Measurements from ENCODE around the gene RAD21L1.

RAD21L1 gene

DNA sequence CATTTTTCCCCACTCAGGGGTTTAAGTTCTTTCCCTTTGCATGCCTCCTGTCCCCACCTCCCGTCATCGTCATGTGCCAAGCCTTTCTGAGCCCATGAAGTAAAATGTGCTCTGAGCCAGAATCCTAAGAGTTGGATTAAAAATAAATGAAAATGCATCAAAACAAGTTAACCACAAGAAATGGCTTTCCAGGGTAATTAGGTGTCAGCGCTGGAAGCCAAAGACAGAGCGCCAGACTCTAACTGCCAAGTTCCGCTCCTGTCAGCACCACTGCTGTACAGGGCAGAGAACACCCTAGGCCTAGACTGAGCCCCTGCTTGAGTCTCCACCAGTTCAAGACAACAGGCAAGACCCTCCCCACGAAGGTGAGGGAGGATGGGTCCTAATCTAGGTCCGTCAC lies 28.0 kb upstream of the RAD21L1 start:
- in situ Hi-C loops (cut with HindIII; ENCODE audit: low sequenced_read_pairs) = no loop called here
- no peak for DNase-seq (ENCODE audit: low read depth, low spot score)
- TF ChIP-seq, protein P1, sequence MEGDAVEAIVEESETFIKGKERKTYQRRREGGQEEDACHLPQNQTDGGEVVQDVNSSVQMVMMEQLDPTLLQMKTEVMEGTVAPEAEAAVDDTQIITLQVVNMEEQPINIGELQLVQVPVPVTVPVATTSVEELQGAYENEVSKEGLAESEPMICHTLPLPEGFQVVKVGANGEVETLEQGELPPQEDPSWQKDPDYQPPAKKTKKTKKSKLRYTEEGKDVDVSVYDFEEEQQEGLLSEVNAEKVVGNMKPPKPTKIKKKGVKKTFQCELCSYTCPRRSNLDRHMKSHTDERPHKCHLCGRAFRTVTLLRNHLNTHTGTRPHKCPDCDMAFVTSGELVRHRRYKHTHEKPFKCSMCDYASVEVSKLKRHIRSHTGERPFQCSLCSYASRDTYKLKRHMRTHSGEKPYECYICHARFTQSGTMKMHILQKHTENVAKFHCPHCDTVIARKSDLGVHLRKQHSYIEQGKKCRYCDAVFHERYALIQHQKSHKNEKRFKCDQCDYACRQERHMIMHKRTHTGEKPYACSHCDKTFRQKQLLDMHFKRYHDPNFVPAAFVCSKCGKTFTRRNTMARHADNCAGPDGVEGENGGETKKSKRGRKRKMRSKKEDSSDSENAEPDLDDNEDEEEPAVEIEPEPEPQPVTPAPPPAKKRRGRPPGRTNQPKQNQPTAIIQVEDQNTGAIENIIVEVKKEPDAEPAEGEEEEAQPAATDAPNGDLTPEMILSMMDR (IDR thresholded peaks at IDR 0.05; ENCODE audit: low read depth, low read length) = no peak

DNA sequence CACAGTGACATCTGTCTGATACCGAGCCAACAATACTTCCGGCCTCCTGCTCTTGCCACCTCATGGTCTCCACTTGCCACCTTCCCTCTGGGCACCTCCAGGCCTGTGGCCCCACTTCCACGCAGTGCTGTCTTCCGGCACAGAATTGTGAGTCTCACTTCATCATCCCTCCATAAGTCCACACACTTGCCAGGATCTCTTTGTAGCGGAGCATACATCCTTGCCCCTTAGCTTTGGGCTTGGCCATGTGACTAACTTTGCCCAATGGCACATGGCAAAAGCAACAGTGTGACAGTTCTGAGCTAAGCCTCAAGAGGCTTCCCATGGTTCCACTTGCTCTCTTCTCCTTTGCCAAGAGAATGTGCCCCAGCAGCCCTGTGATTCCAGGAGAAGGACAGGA lies 27.1 kb upstream of the RAD21L1 start:
- H3K4me3 ChIP-seq (ENCODE audit: low read depth, low read length) = no peak overlapping the region
- DNase-seq (ENCODE audit: low read depth, low spot score) = no peak
- TF ChIP-seq, protein P1 (IDR thresholded peaks at IDR 0.05; ENCODE audit: low read depth, low read length) = no peak
- in situ Hi-C loops (cut with HindIII; ENCODE audit: low sequenced_read_pairs) = no loop called here

More for the DNA sequence above, 28.0 kb upstream of the RAD21L1 start:
- H3K4me3 ChIP-seq (ENCODE audit: low read depth, low read length) = no peak overlapping the region

DNA sequence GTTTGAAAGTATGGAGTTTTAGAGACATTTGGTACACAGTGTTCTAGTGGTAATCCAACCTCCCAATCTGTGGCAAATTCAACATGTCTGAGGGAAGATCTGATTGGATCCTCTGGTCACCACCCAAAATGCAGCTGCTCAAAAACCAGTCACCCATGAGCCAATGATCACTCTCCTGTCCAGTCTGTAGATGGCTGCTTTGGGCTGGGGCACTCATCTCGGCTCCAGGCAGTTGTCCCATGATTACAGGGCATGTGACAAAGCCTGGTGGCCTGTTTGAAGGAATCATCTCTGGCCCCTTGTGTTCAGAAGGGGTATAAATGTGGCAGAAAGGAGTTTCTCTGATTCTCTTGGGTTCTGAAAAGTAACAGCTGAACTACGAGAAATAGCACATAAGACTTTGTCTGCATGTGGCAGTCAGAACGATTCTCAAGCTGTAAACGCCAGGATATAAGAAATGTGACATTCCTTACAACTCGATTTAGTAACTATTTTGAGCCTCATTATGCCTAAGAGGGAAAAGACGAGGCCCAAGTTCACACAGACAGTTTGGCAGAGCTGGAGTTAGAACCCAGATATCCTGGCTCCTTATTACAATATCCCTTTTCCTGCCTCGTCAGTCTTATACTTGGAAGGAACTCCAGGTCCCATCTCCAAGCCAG lies 26.5 kb upstream of the RAD21L1 start:
- in situ Hi-C loops (cut with HindIII; ENCODE audit: low sequenced_read_pairs) = no loop called here

DNA sequence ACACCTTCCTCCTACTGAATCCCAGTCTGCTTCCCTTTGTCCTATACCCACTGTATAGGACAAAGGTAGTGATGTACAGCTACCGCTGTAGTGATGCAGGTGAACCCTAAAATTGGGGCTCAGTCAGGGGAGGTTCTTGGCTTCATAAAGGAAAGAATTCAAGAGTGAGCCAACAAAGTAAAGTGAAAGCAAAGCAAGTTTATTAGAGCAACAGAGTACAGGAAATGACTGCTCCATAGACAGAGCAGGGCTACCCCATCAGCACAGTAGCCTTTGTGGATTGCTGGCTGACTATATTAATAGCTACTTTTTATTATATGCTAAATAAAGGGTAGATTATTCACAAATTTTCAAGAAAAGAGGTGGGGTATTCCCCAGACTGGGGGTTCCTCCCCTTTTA lies 25.9 kb upstream of the RAD21L1 start:
- no peak for DNase-seq (ENCODE audit: low read depth, low spot score)
- TF ChIP-seq, protein P1 (IDR thresholded peaks at IDR 0.05; ENCODE audit: low read depth, low read length) = no peak
- in situ Hi-C loops (cut with HindIII; ENCODE audit: low sequenced_read_pairs) = no loop called here
- H3K4me3 ChIP-seq (ENCODE audit: low read depth, low read length) = no peak overlapping the region

More for the DNA sequence above, 26.5 kb upstream of the RAD21L1 start:
- H3K4me3 ChIP-seq (ENCODE audit: low read depth, low read length) = no peak overlapping the region
- no peak for DNase-seq (ENCODE audit: low read depth, low spot score)
- TF ChIP-seq, protein P1 (IDR thresholded peaks at IDR 0.05; ENCODE audit: low read depth, low read length) = no peak

DNA sequence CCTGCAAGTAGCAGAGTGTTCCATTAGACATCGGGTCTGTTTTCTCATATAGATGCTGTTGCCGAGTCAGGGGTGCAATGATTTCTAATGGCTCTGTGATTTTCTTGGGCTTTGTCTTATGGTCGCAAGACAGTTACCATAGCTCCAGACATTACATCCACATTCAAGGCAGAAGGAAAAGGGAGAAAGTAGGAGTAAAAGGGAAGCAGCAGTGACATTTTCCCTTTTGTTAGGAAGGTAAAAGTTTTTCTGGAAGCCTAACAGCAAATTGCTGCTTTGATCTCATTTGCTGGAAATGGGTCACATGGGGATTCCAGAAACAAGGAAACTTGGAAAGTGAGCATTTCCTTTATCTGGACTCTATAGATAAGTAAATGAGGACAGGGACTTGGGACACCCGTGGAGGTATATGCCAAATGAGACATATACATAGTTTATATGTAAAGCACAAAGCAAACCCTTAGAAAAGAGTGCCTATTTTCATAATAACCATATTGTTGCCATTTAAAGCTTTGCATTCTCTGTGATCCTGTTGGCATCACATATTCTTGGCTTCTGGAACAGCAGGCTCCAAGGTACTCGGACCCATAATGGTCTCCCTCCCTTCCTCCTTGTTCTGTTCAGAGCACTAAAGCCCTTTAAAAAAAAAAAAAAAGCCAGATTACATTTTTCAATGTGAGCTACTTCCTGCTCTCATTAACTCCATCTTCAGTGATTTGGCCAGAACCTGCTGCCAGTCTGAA lies 22.9 kb upstream of the RAD21L1 start, which contains the start of gene C20orf202:
TSS of gene C20orf202 (plus strand) at position 693 of the 743 bp plus-strand sequence. CDS start 132 bp downstream, outside the sequence.
- in situ Hi-C loops (cut with HindIII; ENCODE audit: low sequenced_read_pairs) = no loop called here
- no peak for DNase-seq (ENCODE audit: low read depth, low spot score)
- H3K4me3 ChIP-seq (ENCODE audit: low read depth, low read length) = no peak within 1 kb of the TSS
- TF ChIP-seq, protein P1 (IDR thresholded peaks at IDR 0.05; ENCODE audit: low read depth, low read length) = no peak

DNA sequence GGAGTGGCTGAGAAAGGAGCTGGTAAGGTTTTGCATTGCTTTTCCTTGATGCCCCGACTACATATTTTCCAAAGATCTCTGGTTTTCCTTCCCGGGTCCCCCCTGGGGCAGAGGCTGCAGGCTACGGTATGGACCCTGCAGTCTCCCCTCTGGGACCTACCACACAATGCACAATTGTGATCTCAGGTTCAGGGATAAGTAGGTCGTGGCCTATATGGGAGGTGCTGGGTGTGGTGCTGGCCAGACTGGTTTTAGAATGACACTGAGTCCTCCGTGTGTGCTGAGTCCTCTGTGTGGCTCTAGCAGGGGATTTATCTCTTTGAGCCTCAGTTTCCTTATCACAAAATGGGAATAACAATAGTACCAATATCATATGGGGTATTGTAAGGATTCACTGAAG lies 22.2 kb upstream of the RAD21L1 start:
- no peak overlapping the region for H3K4me3 ChIP-seq (ENCODE audit: low read depth, low read length)
- no peak for DNase-seq (ENCODE audit: low read depth, low spot score)
- in situ Hi-C loops (cut with HindIII; ENCODE audit: low sequenced_read_pairs) = no loop called here
- TF ChIP-seq, protein P1 (IDR thresholded peaks at IDR 0.05; ENCODE audit: low read depth, low read length) = no peak
